GM18867 (cell line): Measurements from ENCODE around the gene RAB28.
A peak's percentile ranks its signal among the peaks of the same experiment; 100 is the strongest.

Experiments used
- ATAC-seq: cut with Tn5 transposase; IDR thresholded peaks from one replicate; pipeline ENCODE4 v1.9.1; 2021; ENCODE audit warnings: mild to moderate bottlenecking, moderate library complexity; ENCODE audit not compliant: unreplicated experiment

Gene RAB28

GRCh38 chr4:13511101-13511500, 27.0 kb upstream of the RAB28 start:
- ATAC-seq: no peak

GRCh38 chr4:13509442-13509841, 25.3 kb upstream of the RAB28 start:
- ATAC-seq: no peak

DNA sequence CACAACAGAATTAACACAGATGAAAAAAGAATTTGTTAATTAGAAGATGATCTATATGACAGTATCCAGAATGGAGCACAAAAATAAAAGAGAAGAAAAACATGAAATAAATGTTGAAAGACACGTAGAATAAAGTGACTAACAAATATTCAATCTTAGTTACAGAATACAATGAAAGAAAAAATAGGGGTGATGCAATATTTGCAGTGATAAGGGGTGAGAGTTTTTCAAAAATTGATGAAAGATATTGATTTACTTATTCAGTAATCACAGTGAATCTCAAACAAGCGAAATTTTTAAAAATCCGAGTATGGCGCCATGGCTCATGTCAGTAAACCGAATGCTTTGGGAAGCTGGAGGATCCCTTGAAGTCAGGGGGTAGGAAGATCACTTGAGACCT, 20.2 kb upstream of the RAB28 start:
- ATAC-seq: no peak

DNA sequence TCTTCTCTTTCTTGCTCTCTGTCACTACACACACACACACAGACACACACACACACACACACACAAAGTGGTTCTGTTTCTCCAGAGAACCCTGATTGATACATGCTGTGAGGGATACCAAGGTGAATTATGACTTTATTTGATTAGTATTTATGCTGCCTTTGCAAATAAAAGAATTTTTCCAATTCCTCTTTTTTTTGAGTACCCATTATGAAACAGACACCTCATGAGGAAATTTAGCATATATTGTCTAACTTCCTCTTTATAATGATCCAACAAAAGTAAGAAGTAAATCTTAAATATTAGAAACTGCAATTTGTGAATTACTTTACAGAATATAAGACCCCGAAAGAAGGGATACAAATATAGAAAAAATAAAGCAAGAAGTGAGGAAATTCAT, 14.3 kb upstream of the RAB28 start:
- ATAC-seq: no peak

- ATAC-seq: no peak
Observed at GRCh38 chr4:13496605-13497004, 12.5 kb upstream of the RAB28 start.

DNA sequence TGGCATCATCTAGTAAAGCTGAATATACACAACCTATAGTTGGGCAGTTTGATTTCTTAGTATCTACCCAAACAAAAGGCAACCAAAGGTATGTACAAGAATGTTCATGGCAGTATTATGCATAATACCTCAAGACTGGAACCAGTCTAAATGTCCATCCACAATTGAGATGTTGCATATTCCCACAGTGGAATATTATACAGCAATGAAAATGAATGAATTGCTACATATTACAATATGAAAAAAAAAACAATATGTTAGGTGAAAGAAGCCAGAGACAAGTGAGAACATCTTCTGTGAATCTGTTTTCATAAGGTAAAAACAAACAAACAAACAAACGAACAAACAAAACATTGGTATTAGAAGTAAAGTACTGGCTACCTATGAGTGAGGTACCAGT, 11.6 kb upstream of the RAB28 start:
- no peak for ATAC-seq

- ATAC-seq: no peak
Observed at GRCh38 chr4:13493793-13494192, 9.7 kb upstream of the RAB28 start.

DNA sequence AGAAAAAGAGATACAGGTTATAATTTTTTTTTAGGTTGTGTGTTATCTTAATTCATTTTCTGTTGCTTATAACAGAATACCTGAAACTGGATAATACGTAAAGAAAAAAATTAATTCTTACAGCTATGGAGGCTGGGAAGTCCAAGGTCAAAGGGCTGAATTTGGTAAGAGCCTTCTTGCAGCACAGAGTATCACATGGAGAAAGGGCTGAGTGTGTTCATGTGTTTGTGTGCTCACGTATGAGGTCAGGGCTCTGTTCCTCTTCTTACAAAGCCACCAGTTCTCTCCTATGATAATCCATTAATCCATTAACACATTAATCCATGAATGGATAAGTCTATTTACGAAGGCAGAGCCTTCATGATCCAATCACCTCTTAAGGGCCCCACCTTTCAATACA, 8.6 kb upstream of the RAB28 start:
- no peak for ATAC-seq

DNA sequence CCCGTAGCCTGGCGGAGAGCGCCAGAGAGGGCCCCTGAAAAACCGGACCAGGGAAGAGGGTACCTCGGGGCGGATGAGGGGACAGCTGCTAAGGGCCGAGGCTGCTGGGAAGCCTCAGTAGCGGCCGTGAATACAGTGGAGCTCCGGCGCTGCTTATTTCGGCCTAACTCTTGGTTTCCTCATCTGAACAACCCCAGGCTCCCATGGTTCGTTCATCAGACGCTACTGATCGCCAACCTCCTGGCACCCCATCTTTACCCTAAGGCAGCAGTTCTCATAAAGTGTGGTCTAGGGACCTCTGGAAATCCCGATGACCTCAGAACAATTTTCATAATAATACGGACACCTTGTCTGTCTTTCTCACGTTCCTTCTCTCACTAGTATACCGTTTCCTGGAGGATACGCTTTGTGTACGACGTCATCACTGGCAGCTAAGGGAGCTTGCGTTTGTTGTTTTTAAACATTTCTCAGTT, 645 bp upstream of the RAB28 start:
- peak; percentile 42 for ATAC-seq

GRCh38 chr4:13483768-13484121, 395 bp downstream of the RAB28 start:
- ATAC-seq: peak; percentile 25

- ATAC-seq: peak; percentile 1
Observed at GRCh38 chr4:13483136-13483767, 888 bp downstream of the RAB28 start.

DNA sequence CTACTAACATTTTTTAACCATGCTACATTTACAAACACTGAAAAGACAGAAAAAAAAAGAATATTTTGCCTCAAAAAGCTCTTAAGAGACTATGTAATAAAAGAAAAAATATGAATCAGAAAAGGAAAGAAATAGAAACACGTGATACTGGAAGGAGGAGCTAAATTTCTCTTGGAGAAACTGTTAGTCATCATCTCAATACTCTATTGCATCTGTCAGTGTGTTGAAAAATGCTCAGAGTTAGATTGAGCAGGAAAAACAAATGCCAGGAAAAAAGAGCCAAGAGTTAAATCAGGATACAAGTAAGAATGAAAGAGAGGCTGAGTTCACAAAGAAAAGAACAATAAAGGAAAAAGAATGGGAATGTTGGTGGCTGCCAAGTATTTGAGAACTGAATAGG, 2.6 kb downstream of the RAB28 start:
- no peak for ATAC-seq

- no peak for ATAC-seq
Observed at GRCh38 chr4:13478707-13479106, 5.4 kb downstream of the RAB28 start.

GRCh38 chr4:13478131-13478530, 6.0 kb downstream of the RAB28 start:
- no peak for ATAC-seq

DNA sequence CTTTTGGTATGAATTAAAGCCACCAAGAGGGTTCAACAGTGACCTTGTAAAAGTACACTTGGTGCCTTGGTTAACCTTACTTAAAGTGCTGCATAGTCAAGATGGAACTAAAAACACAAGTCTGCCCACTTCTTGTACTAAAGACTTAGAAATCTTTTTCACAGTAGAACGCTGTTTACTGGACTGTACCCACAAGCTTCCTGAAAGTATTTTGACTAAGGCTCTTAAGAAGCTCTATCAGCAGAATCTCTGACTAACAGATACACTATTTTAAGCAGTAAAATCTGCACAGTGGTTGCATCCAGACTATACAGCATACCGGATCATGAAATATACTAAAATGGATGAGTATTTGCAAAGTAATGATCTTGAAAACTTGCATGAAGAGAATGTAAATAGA, 7.2 kb downstream of the RAB28 start:
- ATAC-seq: no peak

DNA sequence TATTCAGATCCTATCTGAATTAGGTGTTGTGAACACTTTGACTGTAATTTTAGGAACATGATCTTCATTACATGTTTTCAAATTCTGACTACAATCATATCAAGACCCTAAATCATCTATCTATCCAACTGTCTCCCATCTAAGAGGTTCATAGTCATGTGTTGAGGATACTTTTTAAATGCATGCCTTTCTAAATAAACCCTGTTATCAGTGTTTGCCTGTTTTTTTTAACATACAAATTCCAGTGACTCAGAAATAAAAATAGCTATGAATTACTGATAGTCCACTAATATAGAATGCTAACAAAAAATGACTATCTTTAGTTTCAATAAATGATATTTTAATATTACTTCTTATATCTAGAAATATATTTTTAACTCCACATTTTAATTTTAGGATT, 8.0 kb downstream of the RAB28 start:
- ATAC-seq: no peak

DNA sequence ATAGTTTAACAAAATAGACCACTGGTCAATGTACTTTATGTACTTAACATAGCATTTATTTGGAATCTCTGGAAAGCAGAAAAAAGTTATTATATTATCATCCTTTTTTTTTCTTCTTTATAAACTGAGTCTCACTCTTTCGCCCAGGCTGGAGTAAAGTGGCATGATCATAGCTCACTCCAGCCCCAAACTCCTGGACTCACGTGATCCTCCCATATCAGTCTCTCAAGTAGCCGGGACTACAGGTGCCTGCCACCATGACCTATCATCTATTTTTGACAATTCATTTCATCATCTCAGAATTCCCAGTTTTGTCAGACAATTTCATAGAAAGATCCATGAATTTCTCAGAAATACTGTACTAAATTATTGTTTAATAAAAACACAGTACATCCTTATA, 12.7 kb downstream of the RAB28 start:
- no peak for ATAC-seq

- peak; percentile 43 for ATAC-seq
Observed at GRCh38 chr4:13470379-13470778, 13.8 kb downstream of the RAB28 start.

DNA sequence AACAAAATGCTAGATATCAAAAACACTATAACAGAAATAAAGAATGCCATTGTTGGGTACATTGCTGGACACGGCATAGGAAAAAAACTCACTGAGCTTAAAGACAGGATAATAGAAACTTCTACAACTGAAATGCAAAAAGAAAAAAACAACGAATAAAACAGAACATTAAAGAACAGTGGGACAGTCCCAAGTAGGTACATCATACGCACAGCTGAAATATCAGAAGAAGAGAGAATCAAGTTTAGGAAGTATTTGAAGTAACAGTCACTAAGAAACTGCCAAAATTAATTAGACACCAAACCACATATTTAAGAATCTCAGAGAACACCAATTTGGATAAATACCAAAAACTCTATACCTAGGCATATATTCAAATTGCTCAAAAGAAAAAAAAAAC, 19.2 kb downstream of the RAB28 start:
- ATAC-seq: no peak

DNA sequence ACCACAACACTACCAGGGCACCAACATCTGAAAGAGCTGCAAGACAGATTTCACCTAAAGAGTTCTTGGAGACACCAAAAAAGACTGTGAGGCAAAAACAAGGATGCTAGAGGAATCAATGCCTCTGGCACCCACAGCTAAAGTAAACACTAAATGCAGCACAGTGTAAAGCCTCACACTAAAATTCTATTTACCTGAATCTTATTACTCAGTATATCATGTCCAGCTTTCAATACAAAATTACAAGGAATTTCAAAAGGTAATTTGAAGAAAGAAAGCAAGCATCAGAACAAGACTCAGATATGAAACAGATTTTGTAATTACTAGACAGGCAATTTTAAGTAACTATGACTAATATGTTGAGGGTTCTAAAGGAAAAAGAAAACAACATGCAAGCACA, 19.6 kb downstream of the RAB28 start:
- ATAC-seq: no peak

GRCh38 chr4:13461191-13461905, 22.8 kb downstream of the RAB28 start:
- ATAC-seq: no peak

GRCh38 chr4:13455411-13455810, 28.7 kb downstream of the RAB28 start:
- no peak for ATAC-seq

DNA sequence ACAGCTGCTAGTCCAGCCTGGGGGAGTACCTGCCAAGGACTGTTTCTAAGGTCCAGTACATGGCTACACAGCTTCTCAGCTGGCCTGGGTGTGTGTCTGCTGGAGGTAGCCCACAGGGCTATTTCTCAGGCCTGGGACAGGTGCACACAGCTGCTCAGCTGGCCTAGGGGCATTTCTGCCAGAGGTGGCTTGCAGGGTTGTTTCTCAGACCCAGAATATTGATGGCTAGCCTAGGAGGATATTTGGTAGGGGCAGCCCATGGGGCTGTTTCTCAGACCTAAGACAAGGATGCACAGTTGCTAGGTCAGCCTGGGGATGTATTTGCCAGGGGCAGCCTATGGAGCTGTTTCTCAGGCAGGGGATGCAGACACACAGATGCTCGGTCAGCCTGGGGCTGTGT, 29.4 kb downstream of the RAB28 start:
- ATAC-seq: no peak
